HepG2 (cell line): ENCODE measurements around the gene C19orf85. TPM values are rescaled to one million over a fixed set of nuclear protein-coding genes. Genes with fewer than 3 reads are reported as not detected.

Experiments used
- BHLHE40 ChIP-seq: IDR thresholded peaks from 2 replicates; pipeline ENCODE4 v1.6.1; 2011; ENCODE audit warnings: low read length, improper control_type of control experiment
- GTF2F1 ChIP-seq: fragments of 150-350 bp; IDR thresholded peaks from 2 replicates; pipeline ENCODE4 v1.6.1; 2014; ENCODE audit warnings: low read length
- HES4 ChIP-seq: sonication (generic); formaldehyde crosslinking; IDR thresholded peaks from 2 replicates; pipeline ENCODE4 v1.9.0; 2021; ENCODE audit warnings: mild to moderate bottlenecking, missing genetic modification reagents, borderline replicate concordance
- HOXA3 ChIP-seq: sonication (generic); formaldehyde crosslinking; IDR thresholded peaks from 2 replicates; pipeline ENCODE4 v1.5.0; 2020; ENCODE audit warnings: missing genetic modification reagents
- KLF6 ChIP-seq: IDR thresholded peaks from 2 replicates; pipeline ENCODE4 v1.8.0; 2016; ENCODE audit warnings: missing biosample characterization, missing genetic modification reagents
- MLXIP ChIP-seq: sonication (generic); formaldehyde crosslinking; IDR thresholded peaks from 2 replicates; pipeline ENCODE4 v1.9.0; 2021; ENCODE audit warnings: missing genetic modification reagents, borderline replicate concordance
- MXD4 ChIP-seq: IDR thresholded peaks from 2 replicates; pipeline ENCODE4 v1.6.1; 2016; ENCODE audit warnings: mild to moderate bottlenecking, missing biosample characterization, missing genetic modification reagents
- NFE2 ChIP-seq: sonication (generic); formaldehyde crosslinking; IDR thresholded peaks from 2 replicates; pipeline ENCODE4 v1.4.0; 2020; ENCODE audit warnings: missing genetic modification reagents
- NFE2L1 ChIP-seq: sonication (generic); formaldehyde crosslinking; IDR thresholded peaks from 2 replicates; pipeline ENCODE4 v1.4.0; 2020; ENCODE audit warnings: missing genetic modification reagents, mild to moderate bottlenecking, borderline replicate concordance
- NR2F2 ChIP-seq: IDR thresholded peaks from 2 replicates; pipeline ENCODE4 v1.6.1; 2012; ENCODE audit warnings: low read depth, inconsistent platforms, borderline replicate concordance
- ZHX2 ChIP-seq, 2 experiments: sonication (generic) in 1 of 2; formaldehyde crosslinking in 1 of 2; IDR thresholded peaks; 2 replicates each; pipeline versions ENCODE4 v1.6.1 to v1.9.0; 2014 to 2022; ENCODE audit warnings: antibody characterized with exemption in 1 of 2, borderline replicate concordance in 1 of 2, inconsistent platforms in 1 of 2, low read depth in 1 of 2, missing genetic modification reagents in 1 of 2
- ZNF138 ChIP-seq: sonication (generic); formaldehyde crosslinking; IDR thresholded peaks from 2 replicates; pipeline ENCODE4 v1.5.0; 2020; ENCODE audit warnings: mild to moderate bottlenecking, low read depth, missing genetic modification reagents
- ZNF143 ChIP-seq: sonication (generic); formaldehyde crosslinking; IDR thresholded peaks from 2 replicates; pipeline ENCODE4 v1.4.0; 2020; ENCODE audit warnings: missing genetic modification reagents
- ZNF17 ChIP-seq: sonication (generic); formaldehyde crosslinking; IDR thresholded peaks from 2 replicates; pipeline ENCODE4 v1.5.0; 2020; ENCODE audit warnings: mild to moderate bottlenecking, missing genetic modification reagents
- ZNF34 ChIP-seq: sonication (generic); formaldehyde crosslinking; IDR thresholded peaks from 2 replicates; pipeline ENCODE4 v1.4.0; 2020; ENCODE audit warnings: mild to moderate bottlenecking, missing genetic modification reagents, borderline replicate concordance
- ZNF431 ChIP-seq: sonication (generic); formaldehyde crosslinking; IDR thresholded peaks from 2 replicates; pipeline ENCODE4 v1.9.0; 2022; ENCODE audit warnings: missing genetic modification reagents, low read depth, mild to moderate bottlenecking, borderline replicate concordance
- ZNF530 ChIP-seq: sonication (generic); formaldehyde crosslinking; IDR thresholded peaks from 2 replicates; pipeline ENCODE4 v1.5.0; 2020; ENCODE audit warnings: low read depth, mild to moderate bottlenecking, missing genetic modification reagents
- ZNF703 ChIP-seq: sonication (generic); formaldehyde crosslinking; IDR thresholded peaks from 2 replicates; pipeline ENCODE4 v1.5.1; 2020; ENCODE audit warnings: missing genetic modification reagents, mild to moderate bottlenecking, moderate library complexity, borderline replicate concordance
- ZNF749 ChIP-seq: sonication (generic); formaldehyde crosslinking; IDR thresholded peaks from 2 replicates; pipeline ENCODE4 v1.8.0; 2022; ENCODE audit warnings: mild to moderate bottlenecking, missing genetic modification reagents, moderate library complexity, borderline replicate concordance
- ZNF792 ChIP-seq: IDR thresholded peaks from 2 replicates; pipeline ENCODE4 v1.6.1; 2016
- ZSCAN30 ChIP-seq: sonication (generic); formaldehyde crosslinking; IDR thresholded peaks from 2 replicates; pipeline ENCODE4 v1.5.0; 2020; ENCODE audit warnings: mild to moderate bottlenecking, missing genetic modification reagents
- polyA plus RNA-seq, 8 experiments: library from polyadenylated mRNA; depleted of rRNA in 3 of 8; stranded (reverse) in 7 of 8; unstranded in 1 of 8; fragments of >200 nt; fragmentation: Illumina TruSeq in 4 of 8; extraction: Trizol in 4 of 8; gene quantifications; 2 replicates each; pipeline versions ENCODE4 v1.2.1 to v1.2.3, GENCODE V29; 2011 to 2016; ENCODE audit warnings: low read depth in 4 of 8, missing spikeins in 1 of 8, mixed read lengths in 1 of 8; ENCODE audit not compliant: insufficient read depth in 1 of 8
- total RNA-seq, 5 experiments: library from RNA; depleted of rRNA; stranded (reverse); fragments of >200 nt; fragmentation: Illumina TruSeq; extraction: Trizol; gene quantifications; 2 replicates each; pipeline ENCODE4 v1.2.3, GENCODE V29; 2016; ENCODE audit warnings: low read depth in 1 of 5

The C19orf85 gene
- total and polyA plus RNA-seq, 2 of the 13 experiments (the other 11 are each of a cell fraction or from before 2014, with no cell fraction given): not detected

- TF ChIP-seq ZSCAN30 (CRISPR knock-in tag): no peak
- peak; percentile 87 for TF ChIP-seq MLXIP (CRISPR knock-in tag)
- TF ChIP-seq KLF6: peak; percentile 83; the same call in 1 of the 2 replicates
- TF ChIP-seq HOXA3 (CRISPR knock-in tag): peak; percentile 97
- peak; percentile 97 for TF ChIP-seq ZNF143 (CRISPR knock-in tag)
- 0 out of 2 replicates have a peak, but pooled peaks have one; percentile 85 for TF ChIP-seq ZNF703 (CRISPR knock-in tag)
- peak; percentile 87; the same call in 1 of the 2 replicates for TF ChIP-seq NFE2L1 (CRISPR knock-in tag)
- TF ChIP-seq BHLHE40: no peak
- TF ChIP-seq GTF2F1: no peak
- no peak; the same call in 1 of the 2 replicates for TF ChIP-seq HES4 (CRISPR knock-in tag)
- peak; percentile 88 for TF ChIP-seq ZHX2 (IDR thresholded peaks at IDR 0.05; ENCODE audit: low read depth)
- TF ChIP-seq ZHX2 (CRISPR knock-in tag; IDR thresholded peaks at IDR 0.05; ENCODE audit: borderline replicate concordance): no peak
- no peak for TF ChIP-seq NFE2 (CRISPR knock-in tag)
- no peak for TF ChIP-seq ZNF17 (CRISPR knock-in tag)
- TF ChIP-seq ZNF749 (CRISPR knock-in tag): 0 out of 2 replicates have a peak, but pooled peaks have one; percentile 62
- peak; percentile 67; the same call in 1 of the 2 replicates for TF ChIP-seq ZNF792 (CRISPR knock-in tag)
- TF ChIP-seq NR2F2: no peak
- 0 out of 2 replicates have a peak, but pooled peaks have one; percentile 39 for TF ChIP-seq ZNF138 (CRISPR knock-in tag)
- TF ChIP-seq ZNF34 (CRISPR knock-in tag): no peak
- TF ChIP-seq MXD4: peak; percentile 68
- TF ChIP-seq ZNF530 (CRISPR knock-in tag): no peak
- no peak for TF ChIP-seq ZNF431 (CRISPR knock-in tag)
Measured at GRCh38 chr19:55476100-55476775, 11.7 kb upstream of the C19orf85 start, which contains the start of gene ZNF628 (continued).
